Gastrocnemius medialis (tissue), 4 donors: Measurements from ENCODE around the gene CLDN22.

Experiments used
- CTCF ChIP-seq, 5 experiments: fragments of 450-650 bp in 3 of 5; fragments of 200-600 bp in 2 of 5; sonication (generic) in 2 of 5; IDR thresholded peaks in 4 of 5; conservative IDR thresholded peaks in 1 of 5; 1 replicate in 4 of 5; 2 replicates in 1 of 5; pipeline ENCODE4 v1.5.1; 2016 to 2019; ENCODE audit warnings: antibody characterized with exemption in 5 of 5, mild to moderate bottlenecking in 3 of 5, moderate library complexity in 3 of 5
- POLR2A ChIP-seq, 2 donors: fragments of 450-650 bp; IDR thresholded peaks; one replicate each; pipeline ENCODE4 v1.6.1; 2017; ENCODE audit warnings: antibody characterized with exemption in 2 of 2, mild to moderate bottlenecking in 2 of 2, moderate library complexity in 2 of 2

- TF ChIP-seq CTCF (IDR thresholded peaks at IDR 0.05 in 4 of 5, conservative IDR thresholded peaks at IDR 0.05 in 1 of 5), result no peak
- no peak for TF ChIP-seq POLR2A (IDR thresholded peaks at IDR 0.05)
Observed at GRCh38 chr4:183326853-183327252, 6.8 kb upstream of the CLDN22 start.
